Measurements from ENCODE around the gene SHISA6.

The SHISA6 gene

GRCh38 chr17:11332706-11333105 lies 91.7 kb downstream of the SHISA6 start:
- no peak overlapping the region for H3K4me3 ChIP-seq (ENCODE audit: low read depth, low read length)
- DNase-seq (ENCODE audit: low read depth) = no peak
- TF ChIP-seq CTCF (conservative IDR thresholded peaks at IDR 0.05; ENCODE audit: low read depth, low read length) = no peak

- no peak overlapping the region for H3K4me3 ChIP-seq (ENCODE audit: low read depth, low read length)
- no peak for DNase-seq (ENCODE audit: low read depth)
- no peak for TF ChIP-seq CTCF (conservative IDR thresholded peaks at IDR 0.05; ENCODE audit: low read depth, low read length)
Measured at GRCh38 chr17:11334493-11334892, 93.5 kb downstream of the SHISA6 start.

- TF ChIP-seq CTCF (conservative IDR thresholded peaks at IDR 0.05; ENCODE audit: low read depth, low read length) = no peak
- no peak overlapping the region for H3K4me3 ChIP-seq (ENCODE audit: low read depth, low read length)
- DNase-seq (ENCODE audit: low read depth) = no peak
Measured at GRCh38 chr17:11336290-11336689, 95.3 kb downstream of the SHISA6 start.

DNA sequence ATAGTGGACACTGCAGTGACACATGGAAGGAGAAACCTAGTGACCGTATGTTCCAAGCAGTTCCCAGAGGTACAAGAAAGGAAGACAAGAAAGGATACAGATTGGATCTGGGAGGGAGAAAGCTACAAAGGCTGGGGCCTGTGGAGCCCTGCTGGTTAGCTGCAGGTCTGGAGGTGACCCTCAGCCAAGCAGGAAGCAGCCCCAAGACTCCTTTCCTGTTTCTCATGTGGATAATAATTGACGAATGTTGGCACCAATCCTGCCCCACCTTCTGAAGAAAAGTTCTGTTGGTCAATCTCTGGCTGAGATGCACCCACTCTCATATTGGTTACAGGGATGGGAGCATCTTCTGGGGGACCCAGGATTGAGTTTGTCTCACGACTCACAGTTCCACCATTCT lies 99.8 kb downstream of the SHISA6 start:
- H3K4me3 ChIP-seq (ENCODE audit: low read depth, low read length) = no peak overlapping the region
- TF ChIP-seq CTCF (conservative IDR thresholded peaks at IDR 0.05; ENCODE audit: low read depth, low read length) = no peak
- DNase-seq (ENCODE audit: low read depth) = no peak

DNA sequence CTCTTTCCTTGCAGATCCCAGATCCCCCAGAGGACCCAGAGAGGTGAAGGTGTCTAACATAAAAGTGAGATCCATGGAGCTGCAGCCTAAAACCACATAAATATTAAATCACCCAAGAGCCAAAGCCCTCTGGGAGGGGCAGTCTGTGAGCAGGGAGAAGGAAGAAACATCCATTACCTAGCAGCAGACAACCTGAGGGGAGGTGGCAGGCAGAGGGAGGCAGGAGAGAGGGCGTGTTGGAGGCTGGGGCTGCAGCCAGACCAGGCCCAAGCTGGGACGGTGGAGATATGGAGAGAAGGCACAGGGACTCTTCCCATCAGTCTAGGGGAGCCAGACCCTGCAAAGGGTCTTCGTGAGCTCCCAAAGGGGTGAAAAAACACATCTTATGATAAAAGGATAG lies 101.1 kb downstream of the SHISA6 start:
- TF ChIP-seq CTCF (conservative IDR thresholded peaks at IDR 0.05; ENCODE audit: low read depth, low read length) = no peak
- no peak overlapping the region for H3K4me3 ChIP-seq (ENCODE audit: low read depth, low read length)
- DNase-seq (ENCODE audit: low read depth) = no peak

DNA sequence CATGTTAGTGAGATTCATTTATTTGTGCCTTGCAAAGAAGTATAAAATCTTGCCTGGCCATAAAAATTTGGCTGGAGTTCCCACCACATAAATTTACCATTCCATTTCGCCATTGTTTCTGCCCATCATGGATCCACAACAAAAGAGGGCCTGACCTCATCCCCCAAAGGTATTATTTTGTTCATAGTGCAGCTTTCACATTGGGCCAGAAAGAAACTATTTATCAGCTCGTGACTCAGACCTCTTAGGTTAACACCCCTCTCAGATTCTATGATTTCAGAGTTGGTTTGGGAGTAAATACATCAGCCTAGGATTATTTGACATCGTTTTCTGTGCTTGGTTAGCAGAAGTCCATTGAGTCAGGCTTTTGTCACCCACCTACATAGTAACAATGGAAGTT lies 108.1 kb downstream of the SHISA6 start:
- H3K4me3 ChIP-seq (ENCODE audit: low read depth, low read length) = no peak overlapping the region
- no peak for TF ChIP-seq CTCF (conservative IDR thresholded peaks at IDR 0.05; ENCODE audit: low read depth, low read length)
- no peak for DNase-seq (ENCODE audit: low read depth)

DNA sequence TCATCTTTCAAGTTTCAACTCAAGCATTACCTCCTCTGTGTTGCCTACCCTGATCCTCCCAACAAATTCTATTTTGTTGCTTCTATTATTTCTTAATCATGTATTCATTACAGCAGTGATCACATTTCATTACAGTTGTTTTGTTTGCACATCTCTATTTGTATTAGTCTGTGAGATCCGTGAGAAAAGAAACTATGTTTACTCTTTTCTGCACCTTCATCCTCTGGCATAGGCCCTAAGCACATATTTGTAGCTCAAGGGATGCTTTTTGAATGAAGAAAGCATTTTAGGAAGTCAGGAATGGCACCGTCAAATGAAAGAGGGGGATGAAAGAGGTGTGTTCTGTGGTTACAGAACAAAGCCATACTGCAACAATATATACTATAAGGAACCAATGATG lies 110.5 kb downstream of the SHISA6 start:
- no peak for TF ChIP-seq CTCF (conservative IDR thresholded peaks at IDR 0.05; ENCODE audit: low read depth, low read length)
- DNase-seq (ENCODE audit: low read depth) = no peak
- H3K4me3 ChIP-seq (ENCODE audit: low read depth, low read length) = no peak overlapping the region
